GM12801 (cell line): ENCODE results near the gene BPNT1.

Experiments used
- CTCF ChIP-seq: IDR thresholded peaks from one replicate; pipeline ENCODE4 v1.5.1; 2011; ENCODE audit warnings: control low read depth; ENCODE audit not compliant: insufficient read length; ENCODE audit errors: extremely low read depth

BPNT1 gene

DNA sequence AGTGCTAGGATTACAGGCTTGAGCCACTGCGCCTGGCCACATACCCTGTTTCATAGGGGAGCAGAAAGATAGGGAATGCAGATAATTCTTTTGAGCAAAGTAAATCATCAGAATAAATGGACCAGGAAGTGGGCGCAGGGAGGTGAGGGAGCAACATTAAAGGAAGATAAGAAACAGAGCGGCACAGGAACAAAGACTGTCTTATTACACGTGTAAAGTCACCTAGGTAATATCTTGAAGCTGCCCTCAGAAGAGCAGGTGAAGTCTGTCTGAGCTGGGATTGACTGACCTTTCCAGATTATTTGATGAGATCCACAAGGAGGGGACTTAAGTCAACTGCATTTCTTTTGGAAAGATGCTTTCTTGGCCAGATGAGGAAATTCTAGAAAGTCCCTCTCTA is 50.9 kb downstream of the BPNT1 start:
- no peak for TF ChIP-seq CTCF

- TF ChIP-seq CTCF: no peak
Observed at GRCh38 chr1:220032911-220033310, 56.7 kb downstream of the BPNT1 start.

DNA sequence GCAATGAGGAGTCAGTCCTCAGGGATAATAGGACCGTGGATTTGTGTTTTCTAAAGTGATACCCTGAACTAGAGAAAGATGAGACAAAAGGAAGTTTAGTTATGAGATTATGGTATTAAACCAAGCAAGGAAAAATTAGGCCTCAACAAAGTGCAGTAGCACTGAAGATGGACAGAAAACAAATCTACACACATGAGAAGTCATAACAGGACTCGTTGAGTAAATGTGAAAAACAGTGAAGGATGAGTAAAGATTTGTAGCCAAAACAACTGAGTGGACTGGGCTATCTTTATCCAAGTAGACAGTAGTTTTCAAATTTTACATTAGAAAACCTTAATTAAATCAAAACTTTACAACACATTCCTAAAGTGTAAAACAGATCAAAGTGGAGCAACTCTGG is 58.3 kb downstream of the BPNT1 start:
- TF ChIP-seq CTCF: no peak

- TF ChIP-seq CTCF: no peak
Observed at GRCh38 chr1:220028346-220028895, 61.2 kb downstream of the BPNT1 start.

DNA sequence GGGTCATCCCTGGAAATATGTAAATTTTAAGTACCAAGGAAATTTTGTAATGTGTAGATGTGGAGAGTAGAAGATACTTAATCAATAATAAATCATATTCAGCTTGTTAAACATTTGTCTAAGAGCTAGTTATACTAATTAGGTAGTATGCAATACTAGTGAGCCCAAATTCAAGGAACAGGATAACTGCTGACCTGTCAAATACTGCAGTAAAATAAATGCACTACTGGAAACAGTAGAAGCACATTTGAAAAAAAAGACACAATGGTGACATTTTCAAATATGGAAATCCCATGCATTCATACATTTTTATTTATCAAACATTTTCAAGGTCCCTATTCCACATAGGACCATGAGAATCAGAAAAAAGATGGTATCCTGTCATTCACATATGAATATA is 70.5 kb downstream of the BPNT1 start:
- no peak for TF ChIP-seq CTCF

DNA sequence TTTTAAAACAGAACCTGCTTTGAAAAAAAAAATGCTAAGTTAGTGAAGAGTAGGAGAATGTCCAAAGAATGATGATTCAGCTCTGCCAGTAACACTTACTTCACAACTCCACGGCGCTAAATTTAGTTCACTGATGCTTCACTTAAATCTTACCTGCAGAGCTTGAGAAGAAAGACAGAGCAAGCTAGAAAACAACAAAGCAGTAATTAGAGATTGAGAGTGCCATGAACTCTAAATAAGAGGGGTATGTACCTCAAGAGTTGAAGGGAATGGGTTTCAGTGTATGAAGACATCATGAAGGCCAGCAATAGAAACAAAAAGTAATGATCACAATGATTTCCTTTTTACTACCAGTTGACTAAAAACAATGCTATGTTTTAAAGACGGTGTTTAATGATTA is 76.1 kb downstream of the BPNT1 start:
- TF ChIP-seq CTCF: no peak

GRCh38 chr1:220012259-220012658 is 77.3 kb downstream of the BPNT1 start:
- TF ChIP-seq CTCF: no peak

GRCh38 chr1:220011620-220012019 is 78.0 kb downstream of the BPNT1 start:
- TF ChIP-seq CTCF: no peak
